ENCODE results near the gene APBA2. TPM values are rescaled to one million over a fixed set of nuclear protein-coding genes. Genes with fewer than 3 reads are reported as not detected.

The APBA2 gene
- total and polyA plus RNA-seq, 10 of the 15 experiments (the other 5 are each of a cell fraction or from before 2014, with no cell fraction given) = 0.06 to 0.26 (median 0.07) TPM; not detected in 7

DNA sequence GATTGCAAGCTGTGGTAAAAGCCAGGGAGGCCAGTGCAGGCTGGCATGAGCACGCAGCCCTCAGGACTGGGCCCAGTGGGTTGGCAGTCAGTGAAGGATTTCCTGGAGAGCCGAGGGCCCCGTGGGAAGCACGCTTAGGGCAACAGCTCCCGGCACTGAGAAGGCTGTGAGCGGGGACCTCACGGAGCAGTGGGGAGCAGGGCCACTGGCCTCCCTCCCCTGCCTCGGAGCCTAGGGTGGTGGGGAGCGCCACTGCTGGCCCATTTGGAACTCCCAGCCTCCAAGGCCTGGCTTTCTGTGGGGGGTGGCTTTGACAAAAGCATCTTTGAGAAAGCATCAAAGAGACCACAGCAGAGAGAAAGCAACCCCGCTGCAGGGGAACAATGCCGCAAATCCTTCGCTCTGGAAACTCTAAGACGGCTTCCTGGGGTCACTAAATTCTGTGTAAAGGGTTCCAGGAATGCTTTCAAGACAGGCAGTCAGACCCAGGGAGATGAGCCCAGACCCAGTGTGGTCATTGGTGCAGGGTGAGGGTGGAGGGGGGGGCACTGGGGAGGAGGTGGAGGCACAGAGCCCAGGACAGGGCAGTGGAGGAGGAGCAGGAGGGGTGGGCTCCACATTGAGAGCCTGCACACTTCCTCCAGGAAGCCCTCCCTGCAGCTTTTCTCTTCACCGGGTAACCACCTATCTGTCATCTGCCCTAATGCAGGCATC is 9.5 kb upstream of the APBA2 start (continued):
- TF ChIP-seq, protein P1, sequence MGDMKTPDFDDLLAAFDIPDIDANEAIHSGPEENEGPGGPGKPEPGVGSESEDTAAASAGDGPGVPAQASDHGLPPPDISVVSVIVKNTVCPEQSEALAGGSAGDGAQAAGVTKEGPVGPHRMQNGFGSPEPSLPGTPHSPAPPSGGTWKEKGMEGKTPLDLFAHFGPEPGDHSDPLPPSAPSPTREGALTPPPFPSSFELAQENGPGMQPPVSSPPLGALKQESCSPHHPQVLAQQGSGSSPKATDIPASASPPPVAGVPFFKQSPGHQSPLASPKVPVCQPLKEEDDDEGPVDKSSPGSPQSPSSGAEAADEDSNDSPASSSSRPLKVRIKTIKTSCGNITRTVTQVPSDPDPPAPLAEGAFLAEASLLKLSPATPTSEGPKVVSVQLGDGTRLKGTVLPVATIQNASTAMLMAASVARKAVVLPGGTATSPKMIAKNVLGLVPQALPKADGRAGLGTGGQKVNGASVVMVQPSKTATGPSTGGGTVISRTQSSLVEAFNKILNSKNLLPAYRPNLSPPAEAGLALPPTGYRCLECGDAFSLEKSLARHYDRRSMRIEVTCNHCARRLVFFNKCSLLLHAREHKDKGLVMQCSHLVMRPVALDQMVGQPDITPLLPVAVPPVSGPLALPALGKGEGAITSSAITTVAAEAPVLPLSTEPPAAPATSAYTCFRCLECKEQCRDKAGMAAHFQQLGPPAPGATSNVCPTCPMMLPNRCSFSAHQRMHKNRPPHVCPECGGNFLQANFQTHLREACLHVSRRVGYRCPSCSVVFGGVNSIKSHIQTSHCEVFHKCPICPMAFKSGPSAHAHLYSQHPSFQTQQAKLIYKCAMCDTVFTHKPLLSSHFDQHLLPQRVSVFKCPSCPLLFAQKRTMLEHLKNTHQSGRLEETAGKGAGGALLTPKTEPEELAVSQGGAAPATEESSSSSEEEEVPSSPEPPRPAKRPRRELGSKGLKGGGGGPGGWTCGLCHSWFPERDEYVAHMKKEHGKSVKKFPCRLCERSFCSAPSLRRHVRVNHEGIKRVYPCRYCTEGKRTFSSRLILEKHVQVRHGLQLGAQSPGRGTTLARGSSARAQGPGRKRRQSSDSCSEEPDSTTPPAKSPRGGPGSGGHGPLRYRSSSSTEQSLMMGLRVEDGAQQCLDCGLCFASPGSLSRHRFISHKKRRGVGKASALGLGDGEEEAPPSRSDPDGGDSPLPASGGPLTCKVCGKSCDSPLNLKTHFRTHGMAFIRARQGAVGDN (IDR thresholded peaks at IDR 0.05) = no peak
- TF ChIP-seq, protein P2, sequence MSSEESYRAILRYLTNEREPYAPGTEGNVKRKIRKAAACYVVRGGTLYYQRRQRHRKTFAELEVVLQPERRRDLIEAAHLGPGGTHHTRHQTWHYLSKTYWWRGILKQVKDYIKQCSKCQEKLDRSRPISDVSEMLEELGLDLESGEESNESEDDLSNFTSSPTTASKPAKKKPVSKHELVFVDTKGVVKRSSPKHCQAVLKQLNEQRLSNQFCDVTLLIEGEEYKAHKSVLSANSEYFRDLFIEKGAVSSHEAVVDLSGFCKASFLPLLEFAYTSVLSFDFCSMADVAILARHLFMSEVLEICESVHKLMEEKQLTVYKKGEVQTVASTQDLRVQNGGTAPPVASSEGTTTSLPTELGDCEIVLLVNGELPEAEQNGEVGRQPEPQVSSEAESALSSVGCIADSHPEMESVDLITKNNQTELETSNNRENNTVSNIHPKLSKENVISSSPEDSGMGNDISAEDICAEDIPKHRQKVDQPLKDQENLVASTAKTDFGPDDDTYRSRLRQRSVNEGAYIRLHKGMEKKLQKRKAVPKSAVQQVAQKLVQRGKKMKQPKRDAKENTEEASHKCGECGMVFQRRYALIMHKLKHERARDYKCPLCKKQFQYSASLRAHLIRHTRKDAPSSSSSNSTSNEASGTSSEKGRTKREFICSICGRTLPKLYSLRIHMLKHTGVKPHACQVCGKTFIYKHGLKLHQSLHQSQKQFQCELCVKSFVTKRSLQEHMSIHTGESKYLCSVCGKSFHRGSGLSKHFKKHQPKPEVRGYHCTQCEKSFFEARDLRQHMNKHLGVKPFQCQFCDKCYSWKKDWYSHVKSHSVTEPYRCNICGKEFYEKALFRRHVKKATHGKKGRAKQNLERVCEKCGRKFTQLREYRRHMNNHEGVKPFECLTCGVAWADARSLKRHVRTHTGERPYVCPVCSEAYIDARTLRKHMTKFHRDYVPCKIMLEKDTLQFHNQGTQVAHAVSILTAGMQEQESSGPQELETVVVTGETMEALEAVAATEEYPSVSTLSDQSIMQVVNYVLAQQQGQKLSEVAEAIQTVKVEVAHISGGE (CRISPR knock-in tag; IDR thresholded peaks at IDR 0.05) = no peak

DNA sequence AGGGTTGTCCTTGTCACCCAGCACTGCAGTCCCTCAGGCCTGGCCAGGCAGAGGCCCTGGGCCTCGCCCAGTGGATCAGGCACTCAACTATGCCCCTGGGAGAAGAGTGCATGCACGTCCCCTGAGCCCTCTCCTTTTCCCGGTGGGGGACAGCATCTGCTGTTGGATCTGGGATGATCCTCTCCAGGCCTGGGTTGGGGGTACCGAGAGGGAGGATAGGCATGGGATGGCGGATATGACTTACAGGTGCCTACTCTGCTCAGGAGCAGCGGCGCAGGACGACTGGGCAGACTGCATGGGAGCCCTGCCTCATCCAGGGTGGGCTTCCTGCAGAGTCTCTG is 9.0 kb upstream of the APBA2 start:
- Histone ChIP-seq H3K36me3 (ENCODE audit: control insufficient read depth in 2 of 2, insufficient read depth in 2 of 2, low read length in 1 of 2) (no peaks in the 10 kb centered on the region), H2AFZ (ENCODE audit: control insufficient read depth, low read depth, low read length) (no peak overlapping the region), H3K4me2 (ENCODE audit: control insufficient read depth, insufficient read depth) (no peak overlapping the region), H3K79me2 (ENCODE audit: control insufficient read depth, insufficient read depth, low read length) (no peaks in the 10 kb centered on the region), H3K4me3 (no peak overlapping the region), H3K27ac (ENCODE audit: control insufficient read depth, insufficient read depth) (no peak overlapping the region), H3K9me3 (replicated peaks; ENCODE audit: control insufficient read depth, insufficient read depth, low read length) (no peaks in the 10 kb centered on the region), H3K9ac (ENCODE audit: control insufficient read depth, insufficient read depth, low read length) (no peak overlapping the region), H4K20me1 (ENCODE audit: control insufficient read depth, insufficient read depth) (no peaks in the 10 kb centered on the region), H3K27me3 (replicated peaks in 1 of 2; ENCODE audit: control insufficient read depth in 2 of 2, insufficient read depth in 2 of 2, low read length in 1 of 2) (no peaks in the 10 kb centered on the region; a peak in 2 of 4 replicates), H3K4me1 (ENCODE audit: control insufficient read depth, insufficient read depth, low read length) (no peaks in the 10 kb centered on the region)
- ATAC-seq = no peak
- BruUV-seq (replicated peaks) = no TSS peak
- TF ChIP-seq EP300 (IDR thresholded peaks at IDR 0.05; ENCODE audit: borderline replicate concordance in 1 of 2, control insufficient read depth in 1 of 2, low read depth in 2 of 2, low read length in 2 of 2) = no peak
- no peak for TF ChIP-seq RFX5 (IDR thresholded peaks at IDR 0.05; ENCODE audit: low read depth, low read length)
- no peak for TF ChIP-seq CREB1 (IDR thresholded peaks at IDR 0.05; ENCODE audit: low read depth)
- TF ChIP-seq, protein P3, sequence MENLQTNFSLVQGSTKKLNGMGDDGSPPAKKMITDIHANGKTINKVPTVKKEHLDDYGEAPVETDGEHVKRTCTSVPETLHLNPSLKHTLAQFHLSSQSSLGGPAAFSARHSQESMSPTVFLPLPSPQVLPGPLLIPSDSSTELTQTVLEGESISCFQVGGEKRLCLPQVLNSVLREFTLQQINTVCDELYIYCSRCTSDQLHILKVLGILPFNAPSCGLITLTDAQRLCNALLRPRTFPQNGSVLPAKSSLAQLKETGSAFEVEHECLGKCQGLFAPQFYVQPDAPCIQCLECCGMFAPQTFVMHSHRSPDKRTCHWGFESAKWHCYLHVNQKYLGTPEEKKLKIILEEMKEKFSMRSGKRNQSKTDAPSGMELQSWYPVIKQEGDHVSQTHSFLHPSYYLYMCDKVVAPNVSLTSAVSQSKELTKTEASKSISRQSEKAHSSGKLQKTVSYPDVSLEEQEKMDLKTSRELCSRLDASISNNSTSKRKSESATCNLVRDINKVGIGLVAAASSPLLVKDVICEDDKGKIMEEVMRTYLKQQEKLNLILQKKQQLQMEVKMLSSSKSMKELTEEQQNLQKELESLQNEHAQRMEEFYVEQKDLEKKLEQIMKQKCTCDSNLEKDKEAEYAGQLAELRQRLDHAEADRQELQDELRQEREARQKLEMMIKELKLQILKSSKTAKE (IDR thresholded peaks at IDR 0.05; ENCODE audit: low read depth, poor library complexity, severe bottlenecking) = no peak
- ChIA-PET POLR2A (no interaction called here), RAD21 (ENCODE audit: unreplicated experiment) (no interaction called here), CTCF (no interaction called here), SMC1A (ENCODE audit: uncharacterized antibody, unreplicated experiment) (no interaction called here)
- 35% methylated on average over 8 of the region's 8 CpGs for WGBS (ENCODE audit: insufficient coverage, insufficient replicate concordance, low lambda C conversion rate, missing lambda C conversion rate)
- no peak for DNase-seq (ENCODE audit: low read depth, low spot score)
- intact Hi-C loops (cut with micrococcal nuclease; ENCODE audit: unreplicated experiment) = no loop called here
- in situ Hi-C loops (cut with MboI) = no loop called here
- no peak for FAIRE-seq
